ENCODE data around the gene ZC3H13. TPM values are rescaled to one million over a fixed set of nuclear protein-coding genes. Genes with fewer than 3 reads are reported as not detected.

The ZC3H13 gene
- polyA plus RNA-seq (ENCODE audit: low read depth in 6 of 6), result 10 to 100 TPM; 20.3 to 42.2 (median 29.0) TPM

GRCh38 chr13:46052319-46053161 is at the start of gene ZC3H13:
Gene ZC3H13 (minus strand): TSS chr13:46052746. CDS start chr13:46045507, 7,239 bp downstream.
- Mint-ChIP-seq H3K36me3 (peaks cover 0 to 4% of the 10 kb centered on the region in 2 donors), H3K27me3 (peaks cover 11 to 12% (median 12%) of the 10 kb centered on the region in 3 donors), H3K4me1 (peaks cover 21 to 43% (median 26%) of the 10 kb centered on the region in 3 donors), H3K9me3 (no peaks in the 10 kb centered on the region), H3K4me3 (peak within 1 kb of the TSS; percentile 90 to 99 (median 96)), H3K27ac (peak within 1 kb of the TSS; percentile 95 to 99 (median 98))
- DNase-seq (peak; percentile 93), ATAC-seq (ENCODE audit: low read depth in 2 of 2) (peak; percentile 96)

DNA sequence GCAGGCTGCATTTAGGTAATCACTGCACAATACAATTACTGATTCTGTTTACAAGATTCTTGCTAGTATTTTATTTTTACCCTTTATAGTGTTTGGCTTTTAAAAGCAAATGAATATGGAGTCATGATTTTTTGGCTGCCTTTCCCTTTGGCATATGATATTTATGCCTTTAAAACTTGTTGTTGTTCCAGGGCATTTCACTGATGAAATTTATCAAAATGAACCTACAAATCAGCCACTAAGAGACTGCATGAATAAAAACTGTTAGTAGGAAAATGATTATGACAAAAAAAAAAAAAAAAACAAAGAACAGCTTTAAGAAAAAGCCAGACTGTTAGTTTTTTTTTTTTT is 49.7 kb upstream of the ZC3H13 start:
- Mint-ChIP-seq H3K4me3 (no peak overlapping the region), H3K9me3 (no peaks in the 10 kb centered on the region), H3K27me3 (no peaks in the 10 kb centered on the region), H3K4me1 (peaks cover 13 to 17% (median 14%) of the 10 kb centered on the region in 3 donors), H3K27ac (no peak overlapping the region), H3K36me3 (peaks cover 0 to 7% of the 10 kb centered on the region in 2 donors)
- DNase-seq (no peak), ATAC-seq (ENCODE audit: low read depth in 2 of 2) (no peak)

- Mint-ChIP-seq H3K36me3 (peaks cover 0 to 7% of the 10 kb centered on the region in 2 donors), H3K4me3 (no peak overlapping the region), H3K27ac (no peak overlapping the region), H3K27me3 (peaks cover 0 to 4% (median 0%) of the 10 kb centered on the region in 3 donors), H3K4me1 (peaks cover 8 to 15% (median 10%) of the 10 kb centered on the region in 3 donors), H3K9me3 (no peaks in the 10 kb centered on the region)
- DNase-seq (no peak), ATAC-seq (ENCODE audit: low read depth in 2 of 2) (peak in 1 of 2 donors; percentile 39)
These were observed 49.1 kb upstream of the ZC3H13 start for GRCh38 chr13:46101484-46102254.

DNA sequence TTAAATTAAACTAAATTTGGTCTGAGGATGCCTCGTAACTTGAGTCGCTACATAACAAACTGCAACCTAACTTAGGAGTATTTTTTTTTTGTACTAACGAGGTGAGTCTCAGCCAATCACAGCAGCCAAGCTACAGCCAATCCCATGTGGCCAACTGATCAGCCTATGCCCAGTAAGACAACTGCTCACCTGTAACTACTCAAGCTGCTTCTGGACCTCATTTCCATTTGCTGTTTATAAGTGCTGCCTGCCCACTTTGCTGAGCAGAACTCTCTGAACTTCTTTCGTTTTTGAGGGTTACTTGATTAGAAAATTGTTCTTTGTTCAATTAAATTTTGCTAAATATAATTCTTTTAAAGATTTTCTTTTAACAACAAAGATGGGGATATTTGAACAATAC is 48.5 kb upstream of the ZC3H13 start:
- no peak overlapping the region for H3K4me3 Mint-ChIP-seq
- no peak overlapping the region for H3K27ac Mint-ChIP-seq

GRCh38 chr13:46100191-46100815 is 47.8 kb upstream of the ZC3H13 start:
- DNase-seq (no peak), ATAC-seq (ENCODE audit: low read depth in 2 of 2) (no peak)
- H3K36me3 Mint-ChIP-seq, result peaks cover 0 to 7% of the 10 kb centered on the region in 2 donors
- H3K27me3 Mint-ChIP-seq, result peaks cover 0 to 13% (median 0%) of the 10 kb centered on the region in 3 donors
- H3K27ac Mint-ChIP-seq, result no peak overlapping the region
- H3K4me3 Mint-ChIP-seq, result no peak overlapping the region
- H3K9me3 Mint-ChIP-seq, result no peaks in the 10 kb centered on the region
- H3K4me1 Mint-ChIP-seq, result peaks cover 8 to 15% (median 10%) of the 10 kb centered on the region in 3 donors

More for the DNA sequence above, 48.5 kb upstream of the ZC3H13 start:
- ATAC-seq (ENCODE audit: low read depth in 2 of 2), result no peak
- DNase-seq, result no peak
- peaks cover 0 to 10% (median 0%) of the 10 kb centered on the region in 3 donors for H3K27me3 Mint-ChIP-seq
- peaks cover 8 to 15% (median 10%) of the 10 kb centered on the region in 3 donors for H3K4me1 Mint-ChIP-seq
- H3K36me3 Mint-ChIP-seq, result peaks cover 0 to 7% of the 10 kb centered on the region in 2 donors
- H3K9me3 Mint-ChIP-seq, result no peaks in the 10 kb centered on the region

- ATAC-seq (ENCODE audit: low read depth in 2 of 2), result no peak
- no peaks in the 10 kb centered on the region for H3K9me3 Mint-ChIP-seq
- H3K4me1 Mint-ChIP-seq, result peaks cover 8 to 15% (median 10%) of the 10 kb centered on the region in 3 donors
- no peak overlapping the region for H3K4me3 Mint-ChIP-seq
- peaks cover 4 to 24% (median 7%) of the 10 kb centered on the region in 3 donors for H3K27me3 Mint-ChIP-seq
- no peak overlapping the region for H3K27ac Mint-ChIP-seq
- H3K36me3 Mint-ChIP-seq, result no peaks in the 10 kb centered on the region
- no peak for DNase-seq
These were observed 45.1 kb upstream of the ZC3H13 start for GRCh38 chr13:46097663-46098062.

- no peak for ATAC-seq (ENCODE audit: low read depth in 2 of 2)
- H3K36me3 Mint-ChIP-seq, result no peaks in the 10 kb centered on the region
These were observed 44.5 kb upstream of the ZC3H13 start for GRCh38 chr13:46097015-46097414.

DNA sequence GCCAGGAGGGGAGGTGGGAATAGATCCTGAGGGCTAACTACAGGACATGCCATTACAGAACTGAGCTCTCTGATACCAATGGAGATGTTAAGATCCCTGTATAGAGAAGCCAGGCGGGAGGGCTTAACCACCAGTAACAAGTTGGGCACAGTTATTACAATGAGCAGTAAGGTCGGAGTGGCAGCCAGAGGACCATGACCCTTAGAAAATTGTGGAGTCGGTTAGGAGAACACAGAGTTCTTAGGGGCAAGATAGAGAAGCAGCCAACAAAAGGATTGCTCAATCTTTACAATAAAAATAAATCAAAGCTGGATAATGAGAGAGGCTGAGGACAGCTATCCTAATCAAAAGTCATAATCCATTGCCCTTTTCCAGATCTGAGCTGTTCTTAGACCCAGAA is 41.9 kb upstream of the ZC3H13 start:
- Mint-ChIP-seq H3K27ac (peak overlapping the region in 1 of 6 donors; percentile 67), H3K9me3 (peaks cover 0 to 2% (median 0%) of the 10 kb centered on the region in 7 donors), H3K27me3 (peaks cover 4 to 31% (median 11%) of the 10 kb centered on the region in 3 donors), H3K36me3 (no peaks in the 10 kb centered on the region), H3K4me1 (peaks cover 0 to 2% (median 0%) of the 10 kb centered on the region in 3 donors), H3K4me3 (no peak overlapping the region)
- DNase-seq, result no peak
- no peak for ATAC-seq (ENCODE audit: low read depth in 2 of 2)

More at GRCh38 chr13:46097015-46097414, 44.5 kb upstream of the ZC3H13 start:
- peaks cover 0 to 2% (median 0%) of the 10 kb centered on the region in 7 donors for H3K9me3 Mint-ChIP-seq
- no peak for DNase-seq
- H3K4me1 Mint-ChIP-seq, result peaks cover 6 to 14% (median 7%) of the 10 kb centered on the region in 3 donors
- peaks cover 4 to 30% (median 11%) of the 10 kb centered on the region in 3 donors for H3K27me3 Mint-ChIP-seq
- no peak overlapping the region for H3K27ac Mint-ChIP-seq
- no peak overlapping the region for H3K4me3 Mint-ChIP-seq

- DNase-seq, result no peak
- Mint-ChIP-seq H3K4me3 (no peak overlapping the region), H3K27ac (no peak overlapping the region), H3K9me3 (peaks cover 0 to 2% (median 0%) of the 10 kb centered on the region in 7 donors), H3K27me3 (peaks cover 0 to 10% (median 6%) of the 10 kb centered on the region in 3 donors), H3K4me1 (no peaks in the 10 kb centered on the region), H3K36me3 (no peaks in the 10 kb centered on the region)
- no peak for ATAC-seq (ENCODE audit: low read depth in 2 of 2)
These were observed 36.4 kb upstream of the ZC3H13 start for GRCh38 chr13:46088821-46089562.

DNA sequence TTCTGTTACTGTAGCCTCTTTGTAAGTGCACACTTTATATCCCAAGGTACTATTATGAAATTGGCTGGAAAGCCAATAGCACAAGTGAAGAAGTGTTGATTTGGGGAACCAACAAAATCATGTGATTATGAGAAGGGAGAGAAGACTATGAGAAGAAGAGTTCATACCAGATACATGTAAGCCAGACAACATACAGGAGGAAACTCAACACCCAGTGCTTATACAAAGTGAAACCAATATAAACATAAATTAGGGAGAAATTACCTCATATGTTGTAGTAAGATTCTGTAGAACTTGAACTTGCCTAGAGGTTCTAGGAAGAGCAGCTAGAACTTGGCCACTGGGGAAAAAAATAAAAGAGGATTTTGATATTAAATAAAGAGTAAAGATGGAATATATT is 34.9 kb upstream of the ZC3H13 start:
- H3K4me1 Mint-ChIP-seq, result no peaks in the 10 kb centered on the region
- H3K9me3 Mint-ChIP-seq, result peaks cover 0 to 2% (median 0%) of the 10 kb centered on the region in 7 donors
- H3K27ac Mint-ChIP-seq, result no peak overlapping the region

DNA sequence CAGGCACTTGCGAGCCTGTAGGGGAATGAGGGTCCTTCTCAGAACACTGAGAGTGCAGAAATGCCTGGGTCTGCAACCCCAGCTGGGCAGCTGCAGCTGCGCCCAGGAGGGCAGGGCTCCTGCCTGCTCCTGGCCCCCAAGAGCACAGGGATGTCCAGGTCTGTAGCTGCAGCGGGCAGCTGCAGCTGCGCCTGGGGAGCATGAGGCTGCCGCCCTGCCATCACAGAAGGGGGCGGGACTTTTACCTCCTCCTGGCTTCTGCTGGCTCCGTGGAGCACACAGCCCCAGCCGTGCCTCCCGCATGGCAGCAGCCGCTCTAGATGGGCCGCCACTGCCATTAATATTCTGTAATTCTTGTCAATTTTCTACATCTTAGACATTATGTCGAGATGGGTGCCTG is 34.4 kb upstream of the ZC3H13 start:
- Mint-ChIP-seq H3K4me3 (no peak overlapping the region), H3K9me3 (no peaks in the 10 kb centered on the region), H3K27ac (no peak overlapping the region), H3K4me1 (no peaks in the 10 kb centered on the region), H3K27me3 (peaks cover 0 to under 1% (median 0%) of the 10 kb centered on the region in 3 donors), H3K36me3 (no peaks in the 10 kb centered on the region)
- no peak for ATAC-seq (ENCODE audit: low read depth in 2 of 2)
- no peak for DNase-seq

More for the DNA sequence above, 34.9 kb upstream of the ZC3H13 start:
- Mint-ChIP-seq H3K27me3 (peaks cover 0 to 5% (median 3%) of the 10 kb centered on the region in 3 donors), H3K36me3 (no peaks in the 10 kb centered on the region), H3K4me3 (no peak overlapping the region)
- DNase-seq, result no peak
- no peak for ATAC-seq (ENCODE audit: low read depth in 2 of 2)

- no peaks in the 10 kb centered on the region for H3K9me3 Mint-ChIP-seq
These were observed 33.9 kb upstream of the ZC3H13 start for GRCh38 chr13:46086421-46086922.

More at GRCh38 chr13:46086421-46086922, 33.9 kb upstream of the ZC3H13 start:
- Mint-ChIP-seq H3K36me3 (no peaks in the 10 kb centered on the region), H3K4me1 (no peaks in the 10 kb centered on the region), H3K27ac (no peak overlapping the region), H3K27me3 (no peaks in the 10 kb centered on the region), H3K4me3 (no peak overlapping the region)
- DNase-seq (no peak), ATAC-seq (ENCODE audit: low read depth in 2 of 2) (no peak)

Data from naive B cell (primary cell).